GM18505 (cell line): ENCODE data around the gene MEIOB.

Source experiments
- ATAC-seq: cut with Tn5 transposase; IDR thresholded peaks from one replicate; pipeline ENCODE4 v1.9.1; 2021; ENCODE audit not compliant: unreplicated experiment
- POLR2A ChIP-seq: IDR thresholded peaks from 4 replicates; pipeline ENCODE4 v1.6.1; 2011; ENCODE audit warnings: borderline replicate concordance; ENCODE audit not compliant: insufficient read depth, insufficient read length; ENCODE audit errors: extremely low read depth

MEIOB gene

GRCh38 chr16:1912215-1912543 lies 40.2 kb upstream of the MEIOB start:
- ATAC-seq, result no peak
- no peak for TF ChIP-seq POLR2A

- TF ChIP-seq POLR2A, result no peak
- no peak for ATAC-seq
These were observed 39.7 kb upstream of the MEIOB start for GRCh38 chr16:1911467-1912214.

GRCh38 chr16:1909561-1910231 lies 37.7 kb upstream of the MEIOB start:
- no peak for ATAC-seq
- TF ChIP-seq POLR2A, result no peak

- TF ChIP-seq POLR2A, result no peak
- ATAC-seq, result no peak
These were observed 37.0 kb upstream of the MEIOB start for GRCh38 chr16:1908983-1909382.

- no peak for TF ChIP-seq POLR2A
- ATAC-seq, result no peak
These were observed 36.2 kb upstream of the MEIOB start for GRCh38 chr16:1908184-1908583.

GRCh38 chr16:1907226-1907860 lies 35.4 kb upstream of the MEIOB start:
- TF ChIP-seq POLR2A, result no peak
- ATAC-seq, result no peak

- no peak for TF ChIP-seq POLR2A
- no peak for ATAC-seq
These were observed 34.8 kb upstream of the MEIOB start for GRCh38 chr16:1906846-1907165.

- ATAC-seq, result no peak
- no peak for TF ChIP-seq POLR2A
These were observed 34.3 kb upstream of the MEIOB start for GRCh38 chr16:1906055-1906845.

GRCh38 chr16:1903845-1904840 lies 32.2 kb upstream of the MEIOB start:
- TF ChIP-seq POLR2A, result no peak
- no peak for ATAC-seq

GRCh38 chr16:1903220-1903574 lies 31.2 kb upstream of the MEIOB start:
- no peak for TF ChIP-seq POLR2A
- ATAC-seq, result no peak

GRCh38 chr16:1902547-1903219 lies 30.7 kb upstream of the MEIOB start:
- ATAC-seq, result no peak
- no peak for TF ChIP-seq POLR2A

GRCh38 chr16:1900452-1900774 lies 28.4 kb upstream of the MEIOB start:
- no peak for ATAC-seq
- TF ChIP-seq POLR2A, result no peak
